T follicular helper cell (primary cell): ENCODE data around the gene GNG5.
A peak's percentile ranks its signal among the peaks of the same experiment; 100 is the strongest.
"Not testable (repeated sequence)": the region's sequence is repeated elsewhere in the genome, so short reads cannot be mapped to it uniquely, and the experiment has no call there.

Experiments
- DNase-seq: peaks from one replicate; pipeline ENCODE4 v3.0.0-alpha.2; 2020; ENCODE audit warnings: low read depth
- total RNA-seq, 2 experiments: gene quantifications; one replicate each; lab custom pipeline; 2026; lab: John Stamatoyannopoulos, UW

The GNG5 gene
- total RNA-seq: 7.0 reads per million in 2 experiments

- peak; percentile 96 for DNase-seq
Observed at GRCh38 chr1:84506002-84506728, at the start of gene GNG5, which contains the start of gene SPATA1. Gene GNG5, minus strand, starts transcription at chr1:84506581. Its CDS starts 490 bp downstream, at chr1:84506091. Gene SPATA1, plus strand, starts transcription at chr1:84506386. Its CDS starts 9,974 bp downstream, at chr1:84516360.

DNA sequence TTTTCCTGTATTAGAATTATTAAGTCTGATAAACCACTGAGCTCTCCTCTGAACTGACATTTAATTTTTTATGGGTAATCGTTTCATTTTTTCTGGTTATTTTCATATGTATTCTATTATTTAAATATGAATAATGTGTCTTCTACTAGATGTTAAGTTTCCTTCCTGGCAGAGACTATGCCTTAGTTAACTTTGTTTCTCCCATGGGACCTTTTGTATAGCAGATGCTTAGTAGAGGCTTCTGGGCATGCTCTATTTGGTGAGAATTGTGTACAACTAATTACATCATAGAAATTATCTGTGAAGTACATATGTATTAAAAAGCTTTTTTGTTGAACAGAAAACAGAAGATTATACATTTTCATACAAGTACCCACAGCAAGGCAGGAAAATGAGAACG is 44.4 kb upstream of the GNG5 start:
- DNase-seq: no peak

GRCh38 chr1:84541679-84542078 is 35.3 kb upstream of the GNG5 start:
- DNase-seq: no peak

- DNase-seq: no peak
Observed at GRCh38 chr1:84540759-84541158, 34.4 kb upstream of the GNG5 start.

DNA sequence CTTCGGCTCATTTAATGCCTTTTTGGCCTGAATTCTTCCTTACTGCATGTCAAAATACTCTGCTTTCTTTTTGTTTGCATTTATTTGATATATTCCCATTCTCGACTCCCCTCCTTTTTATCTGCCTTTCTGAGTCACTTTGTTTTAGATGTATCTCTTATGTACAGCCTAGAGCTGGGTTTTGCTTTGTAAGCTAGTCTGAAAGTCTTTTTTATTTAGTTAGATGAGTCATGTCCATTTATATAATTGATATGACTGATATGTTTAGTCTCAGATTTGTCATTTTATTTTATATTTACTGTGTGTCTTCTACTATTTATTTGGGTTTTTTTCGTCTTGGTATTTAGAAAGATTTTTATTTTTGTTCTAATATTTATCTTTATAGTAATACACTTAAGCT is 33.6 kb upstream of the GNG5 start:
- DNase-seq: no peak

DNA sequence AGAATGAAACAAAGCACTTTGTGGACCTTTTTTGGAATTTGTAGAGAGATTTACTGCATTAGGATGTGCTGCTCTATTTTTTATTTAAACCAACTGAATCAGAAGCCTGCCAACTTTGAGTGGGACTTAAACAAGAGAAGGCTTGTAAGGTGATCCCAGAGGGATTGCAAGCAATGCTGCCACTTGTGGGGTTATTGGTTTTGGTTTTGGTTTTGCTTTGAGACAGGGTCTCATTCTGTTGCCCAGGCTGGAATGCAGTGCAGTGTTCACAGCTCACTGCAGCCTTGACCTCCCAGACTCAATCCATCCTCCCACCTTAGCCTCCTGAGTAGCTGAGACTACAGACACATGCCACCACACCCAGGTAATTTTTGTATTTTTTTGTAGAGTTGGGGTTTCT is 32.2 kb upstream of the GNG5 start:
- no peak for DNase-seq

GRCh38 chr1:84525779-84526178 is 19.4 kb upstream of the GNG5 start:
- no peak for DNase-seq

DNA sequence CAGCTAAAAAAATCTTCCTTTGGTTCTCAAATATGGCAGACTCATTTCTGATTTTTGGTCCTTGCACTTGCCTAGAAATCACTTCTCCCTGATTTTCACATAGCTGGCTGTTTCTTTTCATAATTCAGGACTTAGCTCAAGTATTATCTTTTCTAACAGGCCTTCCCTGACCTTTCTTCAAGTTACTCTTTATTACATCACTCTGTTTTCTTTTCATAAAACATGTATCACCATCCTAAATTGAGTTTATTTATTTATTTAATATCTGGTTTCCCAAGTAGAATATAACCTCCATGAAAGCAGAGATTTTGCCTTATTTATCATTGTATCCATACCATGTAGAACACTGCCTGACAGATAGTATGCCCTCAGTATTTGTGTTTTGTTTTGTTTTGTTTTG is 18.2 kb upstream of the GNG5 start:
- no peak for DNase-seq

DNA sequence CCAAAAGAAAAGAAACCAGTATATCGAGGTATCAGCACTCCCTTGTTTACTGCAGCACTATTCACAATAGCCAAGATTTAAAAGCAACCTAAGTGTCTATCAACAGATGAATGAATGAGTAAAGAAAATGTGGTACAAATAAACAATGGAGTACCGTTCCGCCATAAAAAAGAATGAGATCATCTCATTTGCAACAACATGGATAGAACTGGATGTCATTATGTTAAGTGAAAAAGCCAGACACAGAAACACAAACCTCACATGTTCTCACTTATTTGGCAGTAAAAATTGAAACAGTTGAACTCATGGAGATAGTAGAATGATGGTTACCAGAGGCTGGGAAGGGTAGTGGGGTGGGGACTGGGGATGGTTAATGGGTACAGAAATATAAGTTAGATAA is 4.3 kb upstream of the GNG5 start:
- DNase-seq: no peak

- no peak for DNase-seq
Observed at GRCh38 chr1:84510165-84510564, 3.8 kb upstream of the GNG5 start.

DNA sequence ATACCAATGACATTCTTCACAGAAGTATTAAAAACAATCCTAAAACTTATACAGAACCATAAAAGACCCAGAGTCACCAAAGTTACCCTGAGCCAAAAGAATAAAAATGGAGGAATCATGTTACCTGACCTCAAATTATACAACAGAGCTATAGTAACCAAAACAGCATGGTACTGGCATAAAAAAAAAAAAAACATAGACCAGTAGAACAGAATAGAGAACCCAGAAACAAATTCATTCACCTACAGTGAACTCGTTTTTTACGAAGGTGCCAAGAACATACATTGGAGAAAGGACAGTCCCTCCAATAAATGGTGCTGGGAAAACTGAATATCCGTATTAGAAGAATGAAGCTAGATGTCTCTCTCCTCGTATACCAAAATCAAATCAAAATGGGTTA is 2.6 kb upstream of the GNG5 start:
- DNase-seq: no peak

- no peak for DNase-seq
Observed at GRCh38 chr1:84508510-84508909, 2.1 kb upstream of the GNG5 start.

DNA sequence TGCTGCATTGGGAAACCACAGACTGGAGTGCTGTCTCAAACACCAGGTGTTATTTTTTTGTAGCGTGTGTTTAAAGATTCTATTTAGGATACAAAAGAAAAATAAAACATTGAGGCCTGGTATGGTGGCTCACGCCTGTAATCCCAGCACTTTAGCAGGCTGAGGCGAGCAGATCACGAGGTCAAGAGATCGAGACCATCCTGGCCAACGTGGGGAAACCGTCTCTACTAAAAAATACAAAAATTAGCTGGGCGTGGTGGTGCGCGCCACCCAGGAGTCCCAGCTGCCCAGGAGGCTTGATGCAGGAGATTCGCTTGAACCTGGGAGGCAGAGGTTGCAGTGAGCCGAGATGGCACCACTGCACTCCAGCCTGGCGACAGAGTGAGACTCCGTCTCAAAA is 1.5 kb upstream of the GNG5 start:
- not testable (repeated sequence) for DNase-seq

DNA sequence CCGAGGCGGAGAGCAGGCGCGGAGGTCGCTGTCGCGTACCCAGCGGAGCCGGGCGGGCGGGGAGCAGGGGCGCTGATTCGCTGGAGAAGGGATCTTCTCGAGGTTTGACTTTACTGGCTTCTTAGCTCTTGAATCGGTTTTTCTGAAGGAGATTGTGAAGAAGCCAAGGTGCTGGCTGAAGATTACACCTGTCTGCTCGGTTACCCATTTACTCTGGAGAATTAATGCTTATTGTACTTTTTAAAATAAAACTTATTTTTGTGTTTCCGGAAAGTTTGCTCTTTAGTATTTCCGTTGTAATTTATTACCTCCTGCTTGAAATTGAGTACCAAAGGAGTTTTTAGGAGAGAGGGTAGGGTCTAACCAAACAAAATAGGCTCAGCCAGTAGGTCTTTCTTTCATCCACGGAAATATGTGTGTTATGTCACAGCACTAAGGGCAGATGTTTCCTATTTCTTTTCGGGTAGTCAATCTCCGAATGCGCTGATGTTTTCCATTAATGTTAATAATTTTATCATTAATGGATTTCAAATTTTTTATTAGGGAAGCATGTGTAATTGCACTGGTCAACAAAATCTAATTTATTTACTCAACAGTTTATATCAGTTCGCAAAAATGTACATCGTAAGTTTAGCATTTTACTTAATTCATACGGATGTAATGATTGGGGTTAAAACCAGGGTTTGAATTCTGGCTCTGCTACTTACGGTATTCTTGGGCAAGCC is 510 bp upstream of the GNG5 start:
- DNase-seq: no peak

GRCh38 chr1:84505493-84506001 is 834 bp downstream of the GNG5 start:
- no peak for DNase-seq

DNA sequence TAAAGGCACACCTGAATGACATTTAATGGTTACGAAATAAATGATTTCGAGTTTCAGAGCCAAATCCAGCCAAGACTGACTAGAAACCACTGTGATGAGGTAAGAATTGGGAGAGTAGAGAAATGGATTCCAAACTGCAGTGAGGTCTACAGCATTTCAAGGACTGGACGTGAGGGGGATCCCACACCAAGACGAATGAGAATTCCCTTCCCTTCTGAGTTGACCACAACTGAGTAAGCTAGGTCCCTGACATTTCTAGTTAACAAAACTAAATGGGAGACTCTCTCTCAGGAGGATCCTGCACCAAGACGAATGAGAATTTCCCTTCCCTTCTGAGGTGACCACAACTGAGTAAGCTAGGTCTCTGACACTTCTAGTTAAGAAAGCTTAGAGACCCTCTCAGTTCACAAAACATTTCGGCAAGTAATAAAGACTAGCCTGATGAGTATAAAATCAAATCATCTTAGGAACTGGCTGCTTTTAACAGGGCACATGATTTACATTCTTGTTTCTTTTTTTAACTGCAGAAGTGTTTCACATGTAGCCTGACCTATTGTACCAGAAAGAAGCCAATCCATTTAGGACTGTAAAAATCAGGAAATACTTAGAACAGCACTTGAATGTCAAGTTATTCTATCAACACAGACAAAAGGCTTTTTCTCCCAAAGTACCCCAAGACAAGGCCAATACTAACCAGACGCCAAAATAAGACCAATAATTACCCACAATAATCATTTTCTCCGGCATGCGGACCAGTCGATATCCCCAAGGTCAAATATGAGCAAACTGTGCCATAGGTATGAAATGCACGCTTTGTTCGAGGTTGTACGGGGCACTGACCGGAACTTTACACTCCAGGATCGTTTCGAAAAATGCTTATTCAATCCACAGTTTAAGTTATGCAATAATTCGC is 1.5 kb downstream of the GNG5 start:
- no peak for DNase-seq

GRCh38 chr1:84502927-84503326 is 3.5 kb downstream of the GNG5 start:
- DNase-seq: no peak

GRCh38 chr1:84497631-84498275 is 8.6 kb downstream of the GNG5 start:
- no peak for DNase-seq

- DNase-seq: no peak
Observed at GRCh38 chr1:84496498-84496897, 9.9 kb downstream of the GNG5 start.

GRCh38 chr1:84493747-84494146 is 12.6 kb downstream of the GNG5 start:
- DNase-seq: no peak

- DNase-seq: no peak
Observed at GRCh38 chr1:84492726-84493125, 13.7 kb downstream of the GNG5 start.

DNA sequence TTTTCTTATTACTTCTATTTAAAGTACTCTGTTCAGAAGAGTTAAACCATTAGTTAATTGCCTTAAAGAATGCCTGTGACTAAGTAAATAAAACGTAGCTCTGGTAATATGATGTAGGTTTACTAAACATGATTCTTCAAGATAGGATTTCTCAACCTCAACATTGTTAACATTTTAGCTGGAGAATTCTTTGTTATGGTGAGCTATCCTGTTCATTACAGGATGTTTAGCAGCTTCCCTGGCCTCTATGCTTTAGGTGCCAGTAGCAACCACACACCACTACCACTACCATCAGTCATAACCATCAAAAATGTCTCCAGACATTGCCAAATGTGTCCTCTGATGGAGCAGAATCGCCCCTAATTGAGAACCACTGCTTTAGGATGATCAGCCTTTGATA is 16.6 kb downstream of the GNG5 start:
- no peak for DNase-seq
